Measurements from ENCODE around the gene NCOA6.

The NCOA6 gene

DNA sequence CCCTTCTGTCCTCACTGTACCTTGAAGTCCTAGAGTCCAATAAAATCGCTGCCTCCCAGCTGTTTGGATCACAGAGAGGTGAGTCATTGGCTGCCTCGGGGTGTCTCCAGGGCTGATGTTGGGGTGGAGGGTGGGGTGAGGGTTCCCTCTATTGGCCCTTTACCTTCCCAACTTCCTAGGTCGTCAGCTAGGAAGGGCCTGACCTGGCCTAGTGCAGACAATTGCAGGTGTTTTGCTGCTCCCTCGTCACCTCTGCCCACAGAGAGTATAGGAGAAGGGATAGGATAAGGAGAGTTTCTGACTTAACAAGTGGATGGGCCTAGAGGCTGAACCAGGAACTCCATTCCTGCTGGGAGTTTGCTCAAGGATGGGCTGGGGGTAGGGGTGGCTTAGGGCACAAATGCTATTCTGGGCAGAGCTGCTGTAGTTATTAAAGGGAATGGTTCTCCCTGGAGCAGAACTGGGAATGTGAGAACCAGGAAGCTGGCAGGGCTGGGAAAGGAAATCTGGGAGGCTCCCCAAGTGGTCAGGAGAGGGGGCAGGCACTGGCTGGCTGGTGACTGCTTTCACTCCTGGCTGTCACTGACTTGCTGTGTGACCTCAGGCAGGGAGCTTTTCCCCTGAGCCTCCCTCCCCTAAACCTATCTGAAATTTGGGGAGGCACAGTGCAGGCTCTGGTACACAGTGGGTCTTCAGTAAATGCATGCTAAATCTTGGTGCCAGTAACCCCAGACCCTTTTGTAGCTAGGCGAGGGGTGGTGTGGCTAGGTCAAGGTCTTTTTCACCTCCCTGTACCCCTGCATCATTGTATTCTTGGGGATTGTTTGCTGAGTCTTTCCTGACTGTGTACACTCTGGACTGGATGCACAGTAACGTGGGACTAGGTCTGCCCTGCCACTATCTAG is 119.8 kb downstream of the NCOA6 start:
- Histone ChIP-seq H3K9me3 (ENCODE audit: control insufficient read depth, low read length) (no peaks in the 10 kb centered on the region), H3K4me3 (ENCODE audit: low read length) (peak overlapping the region; percentile 86), H3K9ac (ENCODE audit: low read length) (peak overlapping the region; percentile 92), H3K27me3 (ENCODE audit: control insufficient read depth, insufficient read depth, low read length) (no peaks in the 10 kb centered on the region), H3K4me1 (ENCODE audit: control insufficient read depth, insufficient read depth, low read length) (peaks cover 30% of the 10 kb centered on the region), H3K36me3 (ENCODE audit: control insufficient read depth, insufficient read depth, low read length) (no peaks in the 10 kb centered on the region)

DNA sequence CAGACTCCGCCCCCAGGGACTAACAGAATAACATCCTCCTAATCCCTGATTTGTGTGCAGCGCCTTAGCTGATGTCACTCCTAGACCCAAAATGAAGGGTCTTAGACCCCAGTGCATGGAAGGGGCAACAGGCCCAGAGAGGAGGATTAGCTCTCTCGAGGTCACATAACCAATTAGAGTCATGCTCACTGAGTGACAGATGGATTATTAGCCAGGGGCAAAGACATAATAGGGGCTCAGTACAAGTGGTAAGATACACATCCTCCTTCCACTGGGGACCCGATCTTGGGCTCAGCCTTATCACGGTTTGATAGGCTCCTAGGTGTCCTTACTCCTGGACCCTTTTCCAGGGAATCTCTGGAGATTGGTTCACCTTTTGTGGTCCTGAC is 120.4 kb downstream of the NCOA6 start:
- Histone ChIP-seq H3K4me3 (ENCODE audit: low read length) (peak overlapping the region; percentile 86), H3K9me3 (ENCODE audit: control insufficient read depth, low read length) (no peaks in the 10 kb centered on the region), H3K9ac (ENCODE audit: low read length) (peak overlapping the region; percentile 92), H3K36me3 (ENCODE audit: control insufficient read depth, insufficient read depth, low read length) (no peaks in the 10 kb centered on the region), H3K4me1 (ENCODE audit: control insufficient read depth, insufficient read depth, low read length) (peaks cover 25% of the 10 kb centered on the region), H3K27me3 (ENCODE audit: control insufficient read depth, insufficient read depth, low read length) (no peaks in the 10 kb centered on the region)

DNA sequence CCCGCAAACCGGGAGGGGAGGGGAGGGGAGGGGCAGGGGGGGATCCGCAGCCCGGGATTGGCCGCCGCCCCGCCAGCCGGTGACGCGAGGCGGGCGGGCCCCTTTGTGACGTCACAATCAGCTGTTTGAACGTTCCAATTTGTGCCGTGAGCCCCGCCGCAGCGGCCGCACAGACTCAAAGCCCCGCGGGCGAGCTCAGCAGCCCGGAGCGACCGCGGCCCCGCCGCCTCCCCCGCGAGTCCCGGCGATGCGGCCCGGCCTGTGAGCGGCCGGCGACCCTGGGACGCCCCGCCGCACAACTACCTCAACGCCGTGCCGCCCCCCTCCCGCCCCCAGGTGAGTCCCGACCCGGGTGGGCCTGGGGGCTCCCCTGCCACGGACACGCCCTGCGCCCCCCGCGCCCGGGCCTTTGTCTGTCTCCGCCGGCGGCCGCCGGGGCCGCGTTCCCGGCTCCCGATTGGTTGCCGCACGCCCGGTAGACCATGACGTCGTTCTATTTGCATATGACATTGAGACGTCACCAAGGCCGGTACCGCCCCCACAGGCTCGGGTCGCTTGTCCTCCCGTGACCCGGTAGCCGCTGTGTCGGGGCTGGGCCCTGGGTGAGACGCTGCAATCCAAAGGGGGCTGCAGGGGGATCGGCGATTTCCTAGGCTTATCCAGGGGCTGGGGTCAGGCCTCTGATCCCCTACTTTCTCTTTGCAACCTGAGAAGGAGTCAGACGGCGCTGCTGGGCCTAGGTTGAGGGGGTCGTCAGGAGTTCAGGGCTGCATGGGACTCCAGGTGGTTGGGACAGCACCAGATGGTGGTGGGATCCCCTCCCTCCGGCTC is 121.1 kb downstream of the NCOA6 start, which contains the start of gene TP53INP2:
TP53INP2 (plus strand) TSS at position 168 of the 831 bp plus-strand sequence. CDS start 4,396 bp downstream, outside the sequence.
- no peaks in the 10 kb centered on the region for H3K36me3 ChIP-seq (ENCODE audit: control insufficient read depth, insufficient read depth, low read length)
- H3K9ac ChIP-seq (ENCODE audit: low read length), result peak within 1 kb of the TSS; percentile 92
- no peaks in the 10 kb centered on the region for H3K9me3 ChIP-seq (ENCODE audit: control insufficient read depth, low read length)
- no peaks in the 10 kb centered on the region for H3K27me3 ChIP-seq (ENCODE audit: control insufficient read depth, insufficient read depth, low read length)
- peak within 1 kb of the TSS; percentile 97 for H3K4me3 ChIP-seq (ENCODE audit: low read length)
- peaks cover 25% of the 10 kb centered on the region for H3K4me1 ChIP-seq (ENCODE audit: control insufficient read depth, insufficient read depth, low read length)

DNA sequence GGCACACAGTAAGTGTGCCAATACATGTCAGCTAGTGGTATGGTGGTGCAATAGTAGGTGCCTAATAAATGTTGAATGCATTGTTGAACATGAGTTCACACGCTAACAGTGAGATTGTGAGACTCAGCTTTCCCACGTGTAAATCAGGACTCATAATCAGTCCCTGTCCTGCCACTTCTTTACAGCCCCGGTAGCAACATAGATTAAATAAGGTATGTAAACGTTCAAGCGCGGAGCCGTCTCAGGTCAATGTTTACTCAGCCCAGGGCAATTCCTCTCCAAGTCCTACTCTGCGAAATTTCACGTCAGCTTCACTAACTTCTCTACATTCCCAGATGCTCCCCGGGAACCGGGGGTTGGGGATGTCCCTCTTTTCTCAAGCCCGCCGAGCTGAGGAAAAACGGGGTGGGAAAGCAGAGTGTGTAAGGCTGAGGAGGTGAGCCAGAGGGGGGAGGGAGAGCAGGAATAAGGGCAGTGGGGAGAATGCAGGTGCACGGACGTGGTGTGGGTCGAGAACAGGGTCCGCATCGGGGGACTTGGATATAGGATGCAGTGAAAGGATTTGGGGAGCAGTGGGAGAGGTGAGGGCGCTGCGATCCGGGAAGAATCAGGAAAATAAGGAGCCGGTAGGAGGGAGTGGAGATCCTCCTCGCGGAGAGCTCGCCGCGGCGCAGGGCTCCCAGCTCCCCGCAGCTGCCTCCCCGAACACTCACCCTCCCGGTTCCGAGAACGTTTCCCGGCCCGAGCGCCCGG is 121.9 kb downstream of the NCOA6 start:
- Histone ChIP-seq H3K4me3 (ENCODE audit: low read length) (peak overlapping the region; percentile 97), H3K27me3 (ENCODE audit: control insufficient read depth, insufficient read depth, low read length) (no peaks in the 10 kb centered on the region), H3K4me1 (ENCODE audit: control insufficient read depth, insufficient read depth, low read length) (peaks cover 22% of the 10 kb centered on the region), H3K9me3 (ENCODE audit: control insufficient read depth, low read length) (no peaks in the 10 kb centered on the region), H3K36me3 (ENCODE audit: control insufficient read depth, insufficient read depth, low read length) (no peaks in the 10 kb centered on the region), H3K9ac (ENCODE audit: low read length) (peak overlapping the region; percentile 92)

DNA sequence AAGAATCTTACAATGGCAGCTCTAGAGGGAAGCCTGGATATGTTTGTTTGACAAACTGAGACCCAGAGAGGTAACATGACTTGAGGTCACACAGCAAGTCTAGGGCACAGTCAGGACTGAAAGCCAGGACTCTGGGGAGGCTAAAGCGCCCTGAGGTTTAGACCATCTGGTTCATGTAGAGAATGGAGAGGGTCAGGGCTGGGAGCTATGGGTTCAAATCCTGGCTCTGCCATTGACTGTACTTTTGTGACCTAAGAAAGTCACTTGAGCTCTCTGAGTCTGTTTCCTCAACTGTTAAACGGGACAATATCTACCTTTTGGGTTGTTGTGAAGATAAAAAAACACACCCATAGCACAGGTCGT is 122.4 kb downstream of the NCOA6 start:
- H3K4me1 ChIP-seq (ENCODE audit: control insufficient read depth, insufficient read depth, low read length), result peaks cover 21% of the 10 kb centered on the region
- H3K4me3 ChIP-seq (ENCODE audit: low read length), result no peak overlapping the region
- no peaks in the 10 kb centered on the region for H3K27me3 ChIP-seq (ENCODE audit: control insufficient read depth, insufficient read depth, low read length)
- no peaks in the 10 kb centered on the region for H3K36me3 ChIP-seq (ENCODE audit: control insufficient read depth, insufficient read depth, low read length)
- no peaks in the 10 kb centered on the region for H3K9me3 ChIP-seq (ENCODE audit: control insufficient read depth, low read length)
- H3K9ac ChIP-seq (ENCODE audit: low read length), result no peak overlapping the region

DNA sequence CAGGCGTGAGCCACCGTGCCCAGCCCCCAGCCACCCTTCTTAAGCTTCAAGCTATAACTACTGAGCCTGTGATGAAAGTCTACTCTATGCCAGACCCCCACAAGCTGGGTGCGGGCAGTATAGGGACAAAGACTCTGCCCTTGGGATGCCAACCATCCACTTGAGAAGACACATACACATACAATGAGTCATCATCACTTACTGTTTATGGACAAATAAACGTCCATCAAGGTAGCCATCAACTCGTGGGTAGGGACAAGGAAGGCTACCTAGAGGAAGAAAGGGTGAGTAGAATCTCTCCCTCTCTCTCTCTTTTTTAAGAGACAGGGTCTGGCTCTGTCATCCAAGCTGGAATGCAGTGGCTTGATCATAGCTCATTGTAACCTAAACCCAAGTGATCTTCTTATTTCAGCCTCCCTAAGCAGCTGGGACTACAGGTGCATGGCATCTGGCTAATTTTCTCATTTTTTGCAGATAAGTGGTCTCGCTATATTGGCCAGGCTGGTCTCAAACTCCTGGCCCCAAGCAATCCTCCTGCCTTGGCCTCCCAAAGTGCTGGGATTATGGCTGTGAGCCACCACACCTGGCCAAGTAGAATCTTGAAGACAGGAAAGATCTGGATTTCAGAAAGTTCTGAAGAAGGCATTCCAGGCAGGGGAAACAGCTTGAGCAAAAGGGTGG is 123.9 kb downstream of the NCOA6 start:
- no peaks in the 10 kb centered on the region for H3K27me3 ChIP-seq (ENCODE audit: control insufficient read depth, insufficient read depth, low read length)

DNA sequence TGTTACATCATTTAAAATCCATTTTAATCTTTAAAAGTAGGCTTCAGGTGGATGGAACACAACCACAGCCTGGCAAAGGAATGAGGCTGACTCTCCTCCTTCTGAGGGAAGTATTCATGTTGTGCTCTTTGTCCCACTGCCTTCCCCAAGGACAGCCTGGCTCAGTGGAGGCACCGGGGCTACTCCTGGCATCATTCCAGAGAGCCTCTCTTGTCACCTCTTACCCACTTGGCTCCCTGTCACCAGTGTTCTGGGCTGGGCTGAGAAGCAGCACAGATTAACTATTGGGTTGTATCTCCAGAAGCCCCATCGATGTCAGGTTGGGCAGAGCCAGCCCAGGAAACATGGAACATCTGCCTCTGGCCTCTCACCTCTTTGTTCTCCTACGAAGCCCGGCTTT is 132.0 kb downstream of the NCOA6 start:
- no peak overlapping the region for H3K9ac ChIP-seq (ENCODE audit: low read length)
- no peaks in the 10 kb centered on the region for H3K36me3 ChIP-seq (ENCODE audit: control insufficient read depth, insufficient read depth, low read length)
- H3K4me3 ChIP-seq (ENCODE audit: low read length), result no peak overlapping the region
- no peaks in the 10 kb centered on the region for H3K9me3 ChIP-seq (ENCODE audit: control insufficient read depth, low read length)
- peaks cover 6% of the 10 kb centered on the region for H3K4me1 ChIP-seq (ENCODE audit: control insufficient read depth, insufficient read depth, low read length)
- no peaks in the 10 kb centered on the region for H3K27me3 ChIP-seq (ENCODE audit: control insufficient read depth, insufficient read depth, low read length)

More for the DNA sequence above, 123.9 kb downstream of the NCOA6 start:
- no peak overlapping the region for H3K4me3 ChIP-seq (ENCODE audit: low read length)
- no peak overlapping the region for H3K9ac ChIP-seq (ENCODE audit: low read length)
- H3K36me3 ChIP-seq (ENCODE audit: control insufficient read depth, insufficient read depth, low read length), result no peaks in the 10 kb centered on the region
- no peaks in the 10 kb centered on the region for H3K9me3 ChIP-seq (ENCODE audit: control insufficient read depth, low read length)
- peaks cover 26% of the 10 kb centered on the region for H3K4me1 ChIP-seq (ENCODE audit: control insufficient read depth, insufficient read depth, low read length)

DNA sequence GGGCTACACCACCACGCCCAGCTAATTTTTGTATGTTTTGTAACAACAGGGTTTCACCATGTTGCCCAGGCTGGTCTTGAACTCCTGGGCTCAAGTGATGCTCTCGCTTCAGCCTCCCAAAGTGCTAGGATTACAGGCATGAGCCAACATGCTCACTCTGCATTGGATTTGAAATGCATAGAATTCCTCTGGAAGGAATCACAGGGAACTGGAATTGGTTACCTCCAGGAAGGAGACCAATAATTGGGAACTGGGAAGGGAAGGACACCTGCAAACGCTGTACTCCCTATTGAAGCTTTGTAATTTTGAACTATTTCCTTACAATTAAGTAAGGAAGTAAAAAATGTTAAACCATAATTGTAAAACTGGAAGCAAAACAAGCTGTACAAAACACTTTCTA is 133.6 kb downstream of the NCOA6 start:
- Histone ChIP-seq H3K9me3 (ENCODE audit: control insufficient read depth, low read length) (no peaks in the 10 kb centered on the region), H3K4me3 (ENCODE audit: low read length) (no peak overlapping the region), H3K27me3 (ENCODE audit: control insufficient read depth, insufficient read depth, low read length) (no peaks in the 10 kb centered on the region), H3K9ac (ENCODE audit: low read length) (no peak overlapping the region), H3K36me3 (ENCODE audit: control insufficient read depth, insufficient read depth, low read length) (no peaks in the 10 kb centered on the region), H3K4me1 (ENCODE audit: control insufficient read depth, insufficient read depth, low read length) (no peaks in the 10 kb centered on the region)

DNA sequence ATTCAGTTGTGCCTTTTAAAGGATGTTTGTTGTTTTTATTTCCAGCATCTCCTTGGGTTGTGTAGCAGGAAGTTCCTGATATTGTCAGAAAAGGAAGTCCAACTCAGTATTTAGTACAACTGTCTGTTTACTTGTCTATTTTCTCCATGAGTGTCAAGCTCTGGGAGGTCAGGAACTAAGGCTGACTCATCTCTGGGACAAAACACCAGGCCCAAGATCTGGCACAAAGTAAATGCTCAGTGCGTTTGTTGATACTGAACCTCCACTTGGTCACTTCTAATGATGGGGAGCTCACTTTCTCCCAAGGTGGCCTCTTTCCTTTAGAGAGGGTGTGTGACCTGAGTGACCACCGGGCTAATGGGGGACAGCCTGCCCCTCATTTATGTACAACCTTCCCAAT is 136.0 kb downstream of the NCOA6 start:
- H3K4me1 ChIP-seq (ENCODE audit: control insufficient read depth, insufficient read depth, low read length), result no peaks in the 10 kb centered on the region
- H3K36me3 ChIP-seq (ENCODE audit: control insufficient read depth, insufficient read depth, low read length), result no peaks in the 10 kb centered on the region
- H3K9ac ChIP-seq (ENCODE audit: low read length), result no peak overlapping the region
- H3K9me3 ChIP-seq (ENCODE audit: control insufficient read depth, low read length), result no peaks in the 10 kb centered on the region
- H3K27me3 ChIP-seq (ENCODE audit: control insufficient read depth, insufficient read depth, low read length), result no peaks in the 10 kb centered on the region
- H3K4me3 ChIP-seq (ENCODE audit: low read length), result no peak overlapping the region

DNA sequence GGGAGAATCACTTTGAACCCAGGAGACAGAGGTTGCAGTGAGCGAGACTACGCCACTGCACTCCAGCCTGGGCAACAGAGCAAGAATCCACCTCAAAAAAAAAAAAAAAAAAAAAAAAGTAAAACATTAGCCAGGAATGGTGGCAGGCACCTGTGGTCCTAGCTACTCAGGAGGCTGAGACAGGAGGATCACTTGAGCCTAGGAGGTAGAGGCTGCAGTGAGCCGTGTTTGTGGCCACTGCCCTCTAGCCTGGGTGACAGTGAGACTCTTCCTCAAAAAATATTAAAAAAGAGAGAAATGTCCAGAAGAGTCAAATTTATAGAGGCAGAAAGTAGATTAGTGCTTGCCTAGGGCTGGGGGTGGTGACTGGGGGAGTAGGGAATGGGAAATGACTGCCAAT is 141.8 kb downstream of the NCOA6 start:
- Histone ChIP-seq H3K36me3 (ENCODE audit: control insufficient read depth, insufficient read depth, low read length) (no peaks in the 10 kb centered on the region), H3K9ac (ENCODE audit: low read length) (no peak overlapping the region), H3K27me3 (ENCODE audit: control insufficient read depth, insufficient read depth, low read length) (no peaks in the 10 kb centered on the region), H3K9me3 (ENCODE audit: control insufficient read depth, low read length) (no peaks in the 10 kb centered on the region), H3K4me1 (ENCODE audit: control insufficient read depth, insufficient read depth, low read length) (no peaks in the 10 kb centered on the region), H3K4me3 (ENCODE audit: low read length) (no peak overlapping the region)

DNA sequence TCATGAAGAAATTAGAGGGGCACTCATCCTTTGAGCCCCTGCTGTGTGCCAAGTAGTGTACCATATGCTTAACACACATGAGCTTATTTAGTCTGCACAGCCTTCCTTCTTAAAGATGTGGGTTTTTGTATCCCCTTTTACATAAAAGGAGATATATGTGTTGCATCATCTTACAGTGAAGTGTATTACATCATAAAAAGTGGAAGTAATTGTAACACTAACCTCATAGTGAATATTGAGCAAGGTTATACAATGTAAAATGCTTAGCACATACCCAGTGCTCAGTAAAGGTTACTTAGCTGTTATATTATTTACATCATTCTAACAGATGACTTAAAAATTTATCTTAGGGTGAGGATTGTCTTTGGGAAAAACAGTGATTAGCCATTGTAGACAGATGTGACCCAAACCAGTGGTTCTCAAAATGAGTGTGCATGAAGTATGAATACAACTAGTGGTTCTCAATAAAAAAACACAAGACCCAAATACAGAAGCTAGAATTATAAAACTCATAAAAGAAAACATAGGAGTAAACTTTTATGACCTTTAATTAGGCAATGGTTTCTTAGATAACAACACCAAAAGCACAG is 144.8 kb downstream of the NCOA6 start:
- H3K27me3 ChIP-seq (ENCODE audit: control insufficient read depth, insufficient read depth, low read length), result no peaks in the 10 kb centered on the region
- no peak overlapping the region for H3K9ac ChIP-seq (ENCODE audit: low read length)
- no peaks in the 10 kb centered on the region for H3K9me3 ChIP-seq (ENCODE audit: control insufficient read depth, low read length)
- H3K36me3 ChIP-seq (ENCODE audit: control insufficient read depth, insufficient read depth, low read length), result no peaks in the 10 kb centered on the region
- H3K4me3 ChIP-seq (ENCODE audit: low read length), result no peak overlapping the region
- H3K4me1 ChIP-seq (ENCODE audit: control insufficient read depth, insufficient read depth, low read length), result no peaks in the 10 kb centered on the region
